H9 (cell line): ENCODE data around the gene CYP21A2. TPM values are rescaled to one million over a fixed set of nuclear protein-coding genes. Genes with fewer than 3 reads are reported as not detected.

Experiments
- DNase-seq: peaks from one replicate; pipeline ENCODE4 v3.0.0-alpha.2; 2017
- H2AFZ ChIP-seq: one replicate; pipeline ENCODE4 v1.6.1; 2013; ENCODE audit warnings: mild to moderate bottlenecking, low read length, control low read depth, moderate library complexity
- H2AK5ac ChIP-seq: 2 replicates; pipeline ENCODE4 v1.6.1; 2013; ENCODE audit warnings: low read length, control low read depth, mixed read lengths; ENCODE audit not compliant: insufficient read length
- H2BK120ac ChIP-seq: one replicate; pipeline ENCODE4 v1.6.1; 2013; ENCODE audit warnings: low read depth, mild to moderate bottlenecking, low read length, control low read depth, inconsistent platforms; ENCODE audit not compliant: poor library complexity, severe bottlenecking
- H2BK12ac ChIP-seq: 2 replicates; pipeline ENCODE4 v1.6.1; 2013; ENCODE audit warnings: low read length, control low read depth, mixed read lengths, low read depth; ENCODE audit not compliant: insufficient read length
- H2BK15ac ChIP-seq: 2 replicates; pipeline ENCODE4 v1.6.1; 2013; ENCODE audit warnings: low read depth, low read length, control low read depth
- H2BK20ac ChIP-seq: one replicate; pipeline ENCODE4 v1.6.1; 2013; ENCODE audit warnings: low read depth, mild to moderate bottlenecking, low read length, control low read depth, inconsistent platforms; ENCODE audit not compliant: poor library complexity, severe bottlenecking
- H2BK5ac ChIP-seq: 2 replicates; pipeline ENCODE4 v1.6.1; 2013; ENCODE audit warnings: low read length, control low read depth, mixed read lengths; ENCODE audit not compliant: insufficient read length
- H3K14ac ChIP-seq: 2 replicates; pipeline ENCODE4 v1.6.1; 2013; ENCODE audit warnings: low read length, control low read depth; ENCODE audit not compliant: insufficient read depth
- H3K18ac ChIP-seq: 2 replicates; pipeline ENCODE4 v1.6.1; 2013; ENCODE audit warnings: low read depth, mild to moderate bottlenecking, mixed read lengths, low read length, control low read depth; ENCODE audit not compliant: insufficient read length
- H3K23ac ChIP-seq: 2 replicates; pipeline ENCODE4 v1.6.1; 2013; ENCODE audit warnings: low read length, control low read depth, mixed read lengths, low read depth; ENCODE audit not compliant: insufficient read length
- H3K23me2 ChIP-seq: 2 replicates; pipeline ENCODE4 v1.6.1; 2013; ENCODE audit warnings: low read depth, mild to moderate bottlenecking, mixed read lengths, low read length, control low read depth; ENCODE audit not compliant: insufficient read length, poor library complexity, severe bottlenecking
- H3K27ac ChIP-seq: 2 replicates; pipeline ENCODE4 v1.5.1; 2013; ENCODE audit warnings: low read length, control low read depth, mixed read lengths, low read depth; ENCODE audit not compliant: insufficient read length
- H3K27me3 ChIP-seq: 2 replicates; pipeline ENCODE4 v1.6.1; 2013; ENCODE audit warnings: low read length, control low read depth, inconsistent platforms; ENCODE audit not compliant: insufficient read depth
- H3K4ac ChIP-seq: 2 replicates; pipeline ENCODE4 v1.6.1; 2013; ENCODE audit warnings: low read depth, mild to moderate bottlenecking, control low read depth, inconsistent platforms, low read length, moderate library complexity
- H3K4me1 ChIP-seq: 2 replicates; pipeline ENCODE4 v1.6.1; 2013; ENCODE audit warnings: low read length, control low read depth, inconsistent platforms; ENCODE audit not compliant: insufficient read depth
- H3K4me2 ChIP-seq: 2 replicates; pipeline ENCODE4 v1.6.1; 2013; ENCODE audit warnings: low read length, control low read depth, mixed read lengths; ENCODE audit not compliant: insufficient read length, insufficient read depth
- H3K56ac ChIP-seq: 2 replicates; pipeline ENCODE4 v1.6.1; 2013; ENCODE audit warnings: low read depth, mild to moderate bottlenecking, mixed read lengths, low read length, control low read depth; ENCODE audit not compliant: insufficient read length
- H3K79me1 ChIP-seq: 2 replicates; pipeline ENCODE4 v1.6.1; 2013; ENCODE audit warnings: low read depth, mild to moderate bottlenecking, moderate library complexity, low read length, control low read depth, inconsistent platforms; ENCODE audit not compliant: insufficient read depth, poor library complexity, severe bottlenecking
- H3K79me2 ChIP-seq: 2 replicates; pipeline ENCODE4 v1.6.1; 2013; ENCODE audit warnings: low read length, control low read depth, inconsistent platforms; ENCODE audit not compliant: insufficient read depth
- H3K9ac ChIP-seq: 2 replicates; pipeline ENCODE4 v1.6.1; 2013; ENCODE audit warnings: low read length, control low read depth, mixed read lengths; ENCODE audit not compliant: insufficient read length; ENCODE audit errors: extremely low read depth
- H3K9me3 ChIP-seq: one replicate; pipeline ENCODE4 v1.6.1; 2013; ENCODE audit warnings: low read depth, low read length, inconsistent platforms; ENCODE audit not compliant: control insufficient read depth
- H3T11ph ChIP-seq: one replicate; pipeline ENCODE4 v1.6.1; 2013; ENCODE audit warnings: mild to moderate bottlenecking, low read length, control low read depth, inconsistent platforms
- H4K20me1 ChIP-seq: one replicate; pipeline ENCODE4 v1.6.1; 2013; ENCODE audit not compliant: control insufficient read depth, insufficient read length, insufficient read depth
- H4K5ac ChIP-seq: 2 replicates; pipeline ENCODE4 v1.6.1; 2013; ENCODE audit warnings: low read depth, mild to moderate bottlenecking, mixed read lengths, low read length, control low read depth; ENCODE audit not compliant: insufficient read length
- H4K8ac ChIP-seq: replicated peaks from 2 replicates; pipeline ENCODE4 v1.6.1; 2013; ENCODE audit warnings: low read length, control low read depth, mixed read lengths, low read depth; ENCODE audit not compliant: insufficient read length
- H4K91ac ChIP-seq: 2 replicates; pipeline ENCODE4 v1.6.1; 2013; ENCODE audit warnings: low read depth, mild to moderate bottlenecking, moderate library complexity, mixed read lengths, low read length, control low read depth; ENCODE audit not compliant: insufficient read length
- H3K27ac Mint-ChIP-seq, 3 experiments: 2 replicates in 2 of 3; 3 replicates in 1 of 3; pipeline ENCODE4 v1.8.0; 2020 to 2021; ENCODE audit warnings: mixed read lengths in 3 of 3, mild to moderate bottlenecking in 1 of 3, moderate library complexity in 1 of 3
- H3K27me3 Mint-ChIP-seq: 2 replicates; pipeline ENCODE4 v1.8.0; 2021; ENCODE audit warnings: low read depth, mild to moderate bottlenecking, moderate library complexity, mixed read lengths
- H3K36me3 Mint-ChIP-seq, 3 experiments: 2 replicates in 2 of 3; 3 replicates in 1 of 3; pipeline ENCODE4 v1.8.0; 2020 to 2021; ENCODE audit warnings: low read depth in 3 of 3, mixed read lengths in 3 of 3; ENCODE audit not compliant: insufficient read depth in 1 of 3
- H3K4me1 Mint-ChIP-seq, 2 experiments: 2 replicates each; pipeline ENCODE4 v1.8.0; 2020; ENCODE audit warnings: mixed read lengths in 2 of 2
- H3K4me3 Mint-ChIP-seq, 2 experiments: 2 replicates in 1 of 2; 3 replicates in 1 of 2; pipeline ENCODE4 v1.8.0; 2020 to 2021; ENCODE audit warnings: mild to moderate bottlenecking in 2 of 2, mixed read lengths in 2 of 2, moderate library complexity in 1 of 2
- H3K9me3 Mint-ChIP-seq, 2 experiments: 2 replicates in 1 of 2; 3 replicates in 1 of 2; pipeline ENCODE4 v1.8.0; 2020; ENCODE audit warnings: mild to moderate bottlenecking in 2 of 2, mixed read lengths in 2 of 2, moderate library complexity in 1 of 2
- WGBS: extraction: QIAGEN DNeasy Blood & Tissue Kit; methylation state at CpG from one replicate; pipeline ENCODE4 v1.1.7; 2013; ENCODE audit warnings: missing lambda C conversion rate, low lambda C conversion rate, mixed read lengths; ENCODE audit not compliant: insufficient read length; ENCODE audit errors: extremely low coverage; 5-methylcytosine and 5-hydroxymethylcytosine counted together
- total RNA-seq: library from RNA; stranded (reverse); gene quantifications from 2 replicates; pipeline ENCODE4 v1.2.1, GENCODE V29; 2021
- TF ChIP-seq, protein P1 (sequence below): fragments of 200-600 bp; sonication (generic); conservative IDR thresholded peaks from 3 replicates; pipeline ENCODE4 v1.8.0; 2021; ENCODE audit warnings: antibody characterized with exemption, mild to moderate bottlenecking

The CYP21A2 gene
- total RNA-seq, 1 experiment from 2014 or later = not detected

- Histone ChIP-seq H3K14ac (no peak overlapping the region), H4K91ac (no peak overlapping the region), H3K4me2 (no peak overlapping the region), H3K23me2 (no peaks in the 10 kb centered on the region), H3K23ac (no peak overlapping the region), H2AFZ (no peak overlapping the region), H2BK12ac (no peak overlapping the region), H3K9me3 (no peaks in the 10 kb centered on the region), H3K79me2 (no peaks in the 10 kb centered on the region), H2AK5ac (no peak overlapping the region), H4K5ac (no peak overlapping the region), H3K79me1 (no peaks in the 10 kb centered on the region), H3K4ac (no peak overlapping the region), H3T11ph (no peak overlapping the region), H3K18ac (no peak overlapping the region), H3K27ac (no peak overlapping the region), H3K4me1 (no peaks in the 10 kb centered on the region), H2BK5ac (no peak overlapping the region), H4K8ac (no peak overlapping the region), H2BK120ac (no peak overlapping the region), H3K27me3 (no peaks in the 10 kb centered on the region), H4K20me1 (no peaks in the 10 kb centered on the region), H3K56ac (no peak overlapping the region), H2BK20ac (no peak overlapping the region), H2BK15ac (no peak overlapping the region), H3K9ac (no peak overlapping the region)
- no peak overlapping the region for H3K4me3 Mint-ChIP-seq
- peaks cover 0 to 4% of the 10 kb centered on the region in 2 experiments; a peak in 2 of 4 replicates for H3K4me1 Mint-ChIP-seq
- H3K27ac Mint-ChIP-seq = no peak overlapping the region
- TF ChIP-seq, protein P1, sequence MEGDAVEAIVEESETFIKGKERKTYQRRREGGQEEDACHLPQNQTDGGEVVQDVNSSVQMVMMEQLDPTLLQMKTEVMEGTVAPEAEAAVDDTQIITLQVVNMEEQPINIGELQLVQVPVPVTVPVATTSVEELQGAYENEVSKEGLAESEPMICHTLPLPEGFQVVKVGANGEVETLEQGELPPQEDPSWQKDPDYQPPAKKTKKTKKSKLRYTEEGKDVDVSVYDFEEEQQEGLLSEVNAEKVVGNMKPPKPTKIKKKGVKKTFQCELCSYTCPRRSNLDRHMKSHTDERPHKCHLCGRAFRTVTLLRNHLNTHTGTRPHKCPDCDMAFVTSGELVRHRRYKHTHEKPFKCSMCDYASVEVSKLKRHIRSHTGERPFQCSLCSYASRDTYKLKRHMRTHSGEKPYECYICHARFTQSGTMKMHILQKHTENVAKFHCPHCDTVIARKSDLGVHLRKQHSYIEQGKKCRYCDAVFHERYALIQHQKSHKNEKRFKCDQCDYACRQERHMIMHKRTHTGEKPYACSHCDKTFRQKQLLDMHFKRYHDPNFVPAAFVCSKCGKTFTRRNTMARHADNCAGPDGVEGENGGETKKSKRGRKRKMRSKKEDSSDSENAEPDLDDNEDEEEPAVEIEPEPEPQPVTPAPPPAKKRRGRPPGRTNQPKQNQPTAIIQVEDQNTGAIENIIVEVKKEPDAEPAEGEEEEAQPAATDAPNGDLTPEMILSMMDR = no peak
- no peaks in the 10 kb centered on the region; a peak in 1 of 7 replicates for H3K36me3 Mint-ChIP-seq
- DNase-seq = no peak
- H3K9me3 Mint-ChIP-seq = no peaks in the 10 kb centered on the region
- no CpG with 5 or more reads among the region's 11 CpGs for WGBS
- peaks cover 3% of the 10 kb centered on the region; the same call in 1 of the 2 replicates for H3K27me3 Mint-ChIP-seq
Measured at GRCh38 chr6:32058511-32058963, 20.3 kb downstream of the CYP21A2 start.
